SH-SY5Y (cell line): Measurements from ENCODE around the gene FZD10.

Experiments
- GATA2 ChIP-seq: IDR thresholded peaks from 2 replicates; pipeline ENCODE4 v1.6.1; 2011; ENCODE audit warnings: mild to moderate bottlenecking, low read depth, low read length
- GATA3 ChIP-seq: IDR thresholded peaks from 2 replicates; pipeline ENCODE4 v1.6.1; 2011; ENCODE audit warnings: low read depth, mild to moderate bottlenecking, low read length, moderate library complexity

- TF ChIP-seq GATA2, result no peak
- no peak for TF ChIP-seq GATA3
Measured at GRCh38 chr12:130127912-130128789, 34.1 kb upstream of the FZD10 start.
